GM21717 (cell line): Measurements from ENCODE around the gene NLRP8.
"Not testable (repeated sequence)": the region's sequence is repeated elsewhere in the genome, so short reads cannot be mapped to it uniquely, and the experiment has no call there.

ENCODE experiments used
- ATAC-seq: cut with Tn5 transposase; IDR thresholded peaks from one replicate; pipeline ENCODE4 v1.9.1; 2021; ENCODE audit warnings: mild to moderate bottlenecking, moderate library complexity; ENCODE audit not compliant: unreplicated experiment

NLRP8 gene

DNA sequence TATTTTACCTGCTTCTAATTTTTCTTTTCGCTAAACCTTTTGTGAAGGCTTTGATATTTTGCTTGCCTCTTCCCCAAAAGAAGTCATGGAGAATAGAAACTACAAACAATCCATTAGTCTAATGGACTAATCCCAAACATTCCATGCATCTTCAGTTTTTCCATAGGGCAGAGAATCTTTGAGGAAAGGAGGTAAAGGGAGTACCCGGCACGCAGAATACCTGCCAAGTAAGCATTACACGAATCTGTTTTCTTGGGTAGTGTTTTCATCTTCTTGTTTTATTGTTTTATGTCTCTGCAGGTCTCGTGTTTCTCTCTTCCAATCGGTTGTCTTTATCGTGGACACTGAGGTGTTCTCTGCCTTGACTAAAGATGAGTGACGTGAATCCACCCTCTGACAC, at the start of gene NLRP8:
Gene NLRP8 (plus strand): TSS at position 301 of the 400 bp plus-strand sequence.
- ATAC-seq: no peak

DNA sequence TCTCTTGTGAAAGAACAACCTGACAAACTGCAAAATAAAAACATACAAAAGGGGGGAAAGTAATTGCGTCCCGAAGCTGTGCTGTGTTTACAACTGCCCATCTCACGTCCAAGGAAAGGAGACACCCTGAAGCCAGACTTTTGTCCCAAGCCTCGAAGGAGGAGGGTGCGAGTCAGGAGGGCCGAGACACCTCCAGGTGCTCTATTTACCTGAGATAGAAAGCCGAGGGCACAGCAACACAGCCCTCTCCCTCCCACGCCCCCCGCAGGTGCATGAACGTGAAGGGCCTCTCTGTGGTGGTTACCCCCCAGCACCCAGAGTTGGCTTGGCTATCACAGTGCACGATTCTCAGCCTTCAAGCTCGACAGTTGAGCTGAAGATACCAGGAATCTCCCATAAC, 48.7 kb upstream of the NLRP8 start:
- ATAC-seq: no peak

DNA sequence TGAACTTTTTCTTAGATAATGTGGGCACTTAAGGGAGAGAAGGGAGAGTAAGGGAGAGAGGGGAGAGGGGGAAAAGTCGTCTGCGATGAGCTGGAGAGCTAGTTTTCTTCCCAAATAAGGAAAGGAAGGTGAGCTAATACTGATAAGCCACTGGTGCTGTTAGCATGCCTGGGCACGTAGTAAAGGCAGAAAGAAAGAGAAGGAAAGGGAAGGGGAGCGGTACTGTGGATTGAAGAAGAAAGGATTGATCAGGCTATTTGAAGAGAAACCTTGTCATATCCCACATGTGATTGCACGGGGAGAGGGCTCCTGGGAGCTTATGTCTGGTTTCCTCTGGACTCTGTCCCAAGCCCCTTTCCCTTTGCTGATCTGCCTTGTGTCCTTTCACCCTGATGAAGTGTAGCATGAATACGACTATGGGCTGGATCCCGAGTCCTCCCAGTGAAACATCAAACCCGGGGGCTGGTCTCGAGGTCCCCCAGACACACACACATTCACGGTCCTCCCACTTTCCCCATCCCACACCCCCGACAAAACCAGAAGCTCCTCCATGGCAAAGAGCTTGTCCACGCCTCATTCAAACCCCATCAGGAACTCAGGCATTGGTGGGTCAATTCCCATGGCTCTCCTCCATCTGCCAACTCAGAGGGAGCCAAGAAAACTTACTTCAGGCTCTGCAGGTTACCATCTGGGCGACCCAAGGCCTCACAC, 46.1 kb upstream of the NLRP8 start:
- ATAC-seq: no peak

DNA sequence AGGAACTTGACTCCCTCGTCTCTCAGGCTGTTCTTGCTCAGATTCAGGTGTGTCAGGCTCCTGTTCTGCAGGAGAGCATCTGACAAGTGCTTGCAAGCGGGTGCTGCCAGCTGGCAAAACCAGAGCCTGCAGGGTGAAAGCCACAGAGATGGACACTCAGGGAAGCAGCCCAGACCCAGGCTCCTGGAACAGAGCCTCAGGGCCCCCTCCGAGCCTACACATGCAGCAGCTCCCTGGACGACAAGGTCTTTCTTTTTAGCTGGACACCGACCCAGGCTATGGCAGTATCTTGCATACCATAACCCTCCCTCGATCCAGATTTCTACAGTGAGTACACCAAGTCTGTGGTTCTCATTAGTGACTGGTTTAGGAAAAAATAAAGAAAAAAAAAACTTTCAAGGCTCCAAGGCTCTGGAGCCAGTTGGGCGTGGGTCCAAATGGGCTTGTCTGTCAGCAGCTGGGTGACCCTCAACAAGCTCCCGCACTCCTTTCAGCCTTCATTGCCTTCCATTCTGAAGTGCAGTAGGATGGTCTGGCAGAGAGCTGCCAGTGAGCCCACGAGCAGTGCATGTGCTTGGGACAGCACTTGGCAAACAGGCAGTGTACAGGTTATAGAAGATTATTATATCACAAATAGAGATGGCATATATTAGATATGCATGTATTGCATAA, 45.4 kb upstream of the NLRP8 start:
- no peak for ATAC-seq

DNA sequence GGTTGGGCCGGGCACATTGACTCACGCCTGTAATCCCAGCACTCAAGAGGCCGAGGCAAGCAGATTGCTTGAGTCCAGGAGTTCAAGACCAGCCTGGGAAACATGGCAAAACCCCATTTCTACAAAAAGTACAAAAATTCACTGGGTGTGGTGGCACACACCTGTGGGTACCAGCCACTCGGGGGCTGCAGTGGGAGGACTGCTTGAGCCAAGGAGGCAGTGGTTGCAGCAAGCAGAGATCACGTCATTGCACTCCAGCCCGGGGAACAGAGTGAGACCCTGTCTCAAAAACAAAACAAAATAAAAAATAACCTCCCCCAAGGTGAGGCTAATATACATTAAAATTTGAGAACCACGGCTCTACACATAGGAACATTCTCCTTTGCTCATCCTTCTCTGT, 40.3 kb upstream of the NLRP8 start:
- no peak for ATAC-seq

DNA sequence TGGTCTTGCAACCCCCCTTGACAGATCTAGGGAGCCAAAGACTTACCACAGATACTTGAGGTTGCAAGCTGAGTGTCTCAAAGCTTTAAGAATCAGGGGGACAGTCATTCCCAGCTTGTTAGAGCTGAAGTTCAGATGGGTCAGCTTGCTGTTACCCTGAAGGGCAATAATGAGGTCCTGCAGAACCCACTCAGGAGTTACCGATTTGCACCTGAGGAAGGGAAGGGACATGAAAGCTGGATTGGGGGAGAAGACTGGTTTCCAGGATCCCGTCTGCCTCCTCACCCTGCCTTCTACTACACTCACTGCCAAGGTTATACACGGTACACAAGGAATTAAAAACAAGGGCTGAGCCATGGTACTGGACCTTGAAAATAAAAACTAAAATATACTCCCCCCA, 39.9 kb upstream of the NLRP8 start:
- no peak for ATAC-seq

DNA sequence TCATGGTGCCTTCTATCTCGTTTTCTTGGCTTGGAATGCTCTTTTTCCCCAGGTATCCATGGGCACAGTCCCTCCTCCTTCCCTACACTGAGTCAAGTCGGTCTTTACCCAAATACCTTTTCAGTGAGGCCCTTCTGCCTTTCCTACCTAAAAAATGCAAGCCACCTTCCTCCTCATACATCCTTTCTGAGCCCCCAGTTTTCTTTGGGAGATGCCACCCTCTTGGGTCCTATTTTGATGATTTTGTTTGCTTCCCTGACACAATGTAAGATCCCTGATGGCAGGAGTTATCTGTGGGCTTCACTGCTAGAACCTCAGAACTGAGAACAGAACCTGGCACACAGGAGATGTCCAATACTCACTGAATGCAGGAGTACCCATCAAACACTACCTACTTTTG, 37.8 kb upstream of the NLRP8 start:
- no peak for ATAC-seq

DNA sequence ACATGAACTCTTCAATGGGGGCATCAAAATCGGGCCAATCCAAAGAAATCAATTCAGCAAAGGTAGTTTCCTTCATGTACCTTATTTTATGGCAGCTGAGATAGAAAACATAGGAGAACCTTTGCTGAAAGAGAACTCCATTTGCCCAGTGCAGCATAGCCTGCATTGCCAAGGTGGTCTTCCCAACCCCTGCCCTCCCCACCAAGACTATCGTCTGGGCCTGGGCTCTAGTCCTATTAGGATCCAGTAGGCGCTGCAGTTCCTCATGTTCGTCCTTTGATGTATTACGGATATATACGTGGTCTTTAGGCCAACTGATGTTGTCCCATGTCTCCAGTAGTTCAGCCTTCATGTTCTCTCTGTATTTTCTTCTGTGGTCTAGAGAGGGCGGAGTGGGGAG, 34.7 kb upstream of the NLRP8 start:
- ATAC-seq: no peak

DNA sequence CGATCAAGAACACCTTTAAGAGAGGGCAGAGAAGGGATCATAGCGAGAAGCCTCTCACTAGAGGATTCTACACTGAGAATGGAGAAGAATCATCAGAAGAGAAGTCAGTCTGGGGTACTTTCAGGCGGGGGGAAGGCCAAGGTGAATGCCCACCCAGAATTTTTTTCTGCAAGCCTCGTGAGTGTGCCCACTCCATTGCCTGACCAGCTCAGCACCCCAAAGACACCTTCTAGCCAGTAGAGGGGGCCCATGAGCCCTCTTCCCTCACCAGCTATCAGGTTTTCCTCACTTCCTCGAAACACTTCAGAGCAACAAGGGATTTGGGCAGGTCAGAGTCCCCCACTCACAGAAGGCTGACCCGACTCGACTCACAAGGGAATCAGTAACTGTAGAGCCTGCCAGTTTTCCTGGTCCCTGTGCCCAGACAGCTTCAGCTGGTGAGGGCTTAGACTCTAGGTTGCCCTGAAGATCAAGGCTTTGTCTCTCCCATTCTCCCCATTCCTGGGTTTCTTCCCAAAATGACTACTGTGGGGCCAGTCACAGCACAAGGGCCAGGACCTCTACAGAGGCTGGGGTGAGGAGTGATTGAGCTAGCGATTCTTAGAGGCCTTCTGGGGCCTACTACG, 33.9 kb upstream of the NLRP8 start:
- ATAC-seq: no peak

GRCh38 chr19:55923556-55923955, 24.1 kb upstream of the NLRP8 start:
- ATAC-seq: no peak

GRCh38 chr19:55927991-55928390, 19.6 kb upstream of the NLRP8 start:
- ATAC-seq: no peak

- ATAC-seq: not testable (repeated sequence)
These were observed 18.4 kb upstream of the NLRP8 start for GRCh38 chr19:55929258-55929657.

DNA sequence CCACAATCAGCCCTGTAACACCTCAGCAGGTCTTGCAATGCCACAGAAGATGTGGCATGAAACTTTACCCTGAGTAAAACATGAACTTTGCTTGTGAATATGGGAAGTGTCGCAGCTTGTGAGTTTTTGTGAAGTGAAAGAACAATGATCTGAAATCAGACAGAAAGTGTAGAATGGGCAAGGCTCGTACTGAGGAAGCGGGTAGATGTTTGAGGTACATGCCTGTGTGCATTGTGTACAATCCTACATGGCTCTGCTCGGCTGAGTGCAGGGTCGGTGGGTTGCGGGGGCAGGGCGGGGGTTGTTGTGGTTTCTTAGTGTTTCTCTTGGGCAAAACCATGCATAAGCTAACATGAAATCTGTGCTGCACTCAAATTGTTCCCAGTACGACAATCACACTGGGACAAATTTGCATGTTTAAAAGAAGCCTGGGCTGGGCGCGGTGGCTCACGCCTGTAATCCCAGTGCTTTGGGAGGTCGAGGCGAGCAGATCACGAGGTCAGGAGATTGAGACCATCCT, 16.6 kb upstream of the NLRP8 start:
- no peak for ATAC-seq

DNA sequence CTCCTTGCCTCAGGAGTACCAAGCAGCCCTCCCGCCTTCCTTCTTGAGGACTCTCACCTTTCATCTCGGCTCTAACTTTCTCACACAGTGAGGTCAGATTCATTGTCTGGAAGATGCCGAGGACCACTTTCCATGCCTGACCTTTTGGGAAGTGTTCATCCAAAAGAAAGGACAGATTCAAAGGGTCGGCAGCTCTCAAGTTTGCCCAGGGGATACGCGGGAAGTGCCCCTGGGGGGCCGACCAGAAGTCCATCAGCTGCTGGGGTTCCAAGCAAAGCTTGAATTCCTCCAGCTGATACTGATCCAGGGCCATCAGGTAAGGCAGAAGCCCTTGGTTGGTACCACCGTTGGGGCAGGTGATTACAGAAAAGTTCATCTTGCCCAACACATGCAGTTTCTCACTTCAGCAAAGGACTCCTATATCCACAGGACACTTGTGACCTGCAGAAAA, 15.7 kb upstream of the NLRP8 start, which contains the start of gene NLRP13:
Gene NLRP13 (minus strand): TSS at position 401 of the 451 bp plus-strand sequence. CDS start 25 bp downstream, at position 376.
- no peak for ATAC-seq

- ATAC-seq: no peak
These were observed 12.4 kb upstream of the NLRP8 start for GRCh38 chr19:55935206-55935605.

- no peak for ATAC-seq
These were observed 8.4 kb upstream of the NLRP8 start for GRCh38 chr19:55939206-55939605.

- ATAC-seq: no peak
These were observed 7.3 kb upstream of the NLRP8 start for GRCh38 chr19:55940306-55940705.

DNA sequence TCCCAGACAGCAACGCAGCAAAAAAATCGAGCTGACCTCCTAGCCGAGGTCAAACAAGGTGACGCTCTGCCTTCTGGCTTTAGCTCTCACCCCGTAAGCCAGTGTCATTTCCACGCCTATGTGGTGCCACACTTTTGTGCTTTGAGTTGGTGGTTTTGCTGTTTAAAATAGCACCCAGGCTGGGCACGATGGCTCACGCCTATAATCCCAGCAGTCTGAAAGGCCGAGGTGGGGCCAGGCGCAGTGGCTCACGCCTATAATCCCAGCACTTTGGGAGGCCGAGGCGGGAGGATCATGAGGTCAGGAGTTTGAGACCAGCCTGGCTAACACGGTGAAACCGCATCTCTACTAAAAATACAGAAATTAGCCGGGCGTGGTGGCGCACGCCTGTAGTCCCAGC, 2.9 kb downstream of the NLRP8 start:
- not testable (repeated sequence) for ATAC-seq

GRCh38 chr19:55956431-55956830, 8.8 kb downstream of the NLRP8 start:
- ATAC-seq: no peak

- ATAC-seq: no peak
These were observed 10.7 kb downstream of the NLRP8 start for GRCh38 chr19:55958356-55958755.

GRCh38 chr19:55959996-55960675, 12.5 kb downstream of the NLRP8 start:
- ATAC-seq: no peak
